SK-N-SH (cell line): ENCODE data around the gene NFIX.

ENCODE experiments used
- CTCF ChIP-seq: fragments of 200-600 bp; sonication (generic); IDR thresholded peaks from 2 replicates; pipeline ENCODE4 v1.6.1; 2017; ENCODE audit warnings: antibody characterized with exemption, mild to moderate bottlenecking, moderate library complexity
- FOSL2 ChIP-seq: IDR thresholded peaks from 2 replicates; pipeline ENCODE4 v1.4.0; 2012; ENCODE audit warnings: low read depth, mild to moderate bottlenecking, moderate library complexity, borderline replicate concordance
- MEF2A ChIP-seq: IDR thresholded peaks from 2 replicates; pipeline ENCODE4 v1.4.0; 2012; ENCODE audit warnings: low read depth, borderline replicate concordance
- RAD21 ChIP-seq: IDR thresholded peaks from 2 replicates; pipeline ENCODE4 v1.6.1; 2012; ENCODE audit warnings: mild to moderate bottlenecking, low read length
- REST ChIP-seq: IDR thresholded peaks from 2 replicates; pipeline ENCODE4 v1.6.1; 2012; ENCODE audit warnings: mild to moderate bottlenecking, low read depth, low read length, moderate library complexity
- RXRA ChIP-seq: IDR thresholded peaks from 2 replicates; pipeline ENCODE4 v1.4.0; 2012; ENCODE audit warnings: low read depth, mild to moderate bottlenecking, borderline replicate concordance

- TF ChIP-seq CTCF (no peak), RAD21 (no peak), MEF2A (no peak), RXRA (no peak), FOSL2 (no peak), REST (no peak)
These were observed 139.4 kb downstream of the NFIX start for GRCh38 chr19:13134626-13135025.
